IMR-90 (cell line): Measurements from ENCODE around the gene NTN4. TPM values are rescaled to one million over a fixed set of nuclear protein-coding genes. Genes with fewer than 3 reads are reported as not detected.

Experiments used
- ATAC-seq: fragments of 200-7000 bp; cut with Tn5 transposase; 2 replicates; pipeline ENCODE4 v1.9.1; 2020; ENCODE audit warnings: low read depth, mild to moderate bottlenecking, moderate library complexity
- BruUV-seq: library from RNA; stranded (reverse); fragments of 400-500 nt; replicated peaks from 2 replicates; lab custom pipeline; 2021; lab: Mats Ljungman, UMichigan
- CTCF ChIA-PET: fragments of 300-600 bp; formaldehyde crosslinking; extraction: SDS; loops from one replicate; lab custom pipeline; 2021; ENCODE audit warnings: antibody characterized with exemption; lab: Yijun Ruan, JAX
- POLR2A ChIA-PET: fragments of 300-600 bp; sonication (Branson Sonifier 250); formaldehyde crosslinking; loops from one replicate; lab custom pipeline; 2022; ENCODE audit warnings: antibody characterized with exemption; ENCODE audit not compliant: unreplicated experiment; lab: Charles Lee
- DNase-seq: peaks from one replicate; pipeline ENCODE4 v3.0.0; 2013
- H2AFZ ChIP-seq: replicated peaks from 2 replicates; pipeline ENCODE3; 2013; ENCODE audit warnings: low read length, mild to moderate bottlenecking; ENCODE audit not compliant: poor library complexity
- H2AK5ac ChIP-seq: 2 replicates; pipeline ENCODE4 v1.6.1; 2013; ENCODE audit warnings: low read depth, low read length, inconsistent platforms
- H2AK9ac ChIP-seq: replicated peaks from 2 replicates; pipeline ENCODE3; 2013; ENCODE audit warnings: mild to moderate bottlenecking, low read depth, low read length, moderate library complexity; ENCODE audit not compliant: poor library complexity
- H2BK120ac ChIP-seq: 2 replicates; pipeline ENCODE4 v1.6.1; 2013; ENCODE audit warnings: low read depth, low read length, inconsistent platforms
- H2BK15ac ChIP-seq: 3 replicates; pipeline ENCODE4 v1.6.1; 2013; ENCODE audit warnings: low read depth, low read length, inconsistent platforms
- H2BK20ac ChIP-seq: 2 replicates; pipeline ENCODE4 v1.6.1; 2013; ENCODE audit warnings: low read depth, mild to moderate bottlenecking, inconsistent platforms, low read length, moderate library complexity
- H2BK5ac ChIP-seq: 2 replicates; pipeline ENCODE4 v1.6.1; 2013; ENCODE audit warnings: mild to moderate bottlenecking, low read depth, low read length, inconsistent platforms; ENCODE audit not compliant: poor library complexity, severe bottlenecking
- H3K14ac ChIP-seq: replicated peaks from 2 replicates; pipeline ENCODE4 v1.6.1; 2013; ENCODE audit warnings: low read depth, low read length, inconsistent platforms
- H3K18ac ChIP-seq: 2 replicates; pipeline ENCODE4 v1.6.1; 2013; ENCODE audit warnings: low read depth, low read length, control low read depth
- H3K23ac ChIP-seq: 2 replicates; pipeline ENCODE4 v1.6.1; 2013; ENCODE audit warnings: low read depth, low read length, inconsistent platforms
- H3K27ac ChIP-seq: 2 replicates; pipeline ENCODE4 v1.5.1; 2013; ENCODE audit warnings: mild to moderate bottlenecking, control low read depth, low read length; ENCODE audit not compliant: insufficient read depth
- H3K27me3 ChIP-seq: 2 replicates; pipeline ENCODE4 v1.6.1; 2013; ENCODE audit warnings: low read length; ENCODE audit not compliant: control insufficient read depth, insufficient read depth
- H3K36me3 ChIP-seq: 2 replicates; pipeline ENCODE4 v1.6.1; 2013; ENCODE audit warnings: low read length, mixed read lengths; ENCODE audit not compliant: control insufficient read depth, insufficient read depth
- H3K4ac ChIP-seq: 2 replicates; pipeline ENCODE4 v1.6.1; 2013; ENCODE audit warnings: low read depth, low read length, inconsistent platforms
- H3K4me1 ChIP-seq: 2 replicates; pipeline ENCODE4 v1.6.1; 2013; ENCODE audit warnings: low read length, mixed read lengths; ENCODE audit not compliant: control insufficient read depth, insufficient read depth
- H3K4me2 ChIP-seq: 2 replicates; pipeline ENCODE4 v1.6.1; 2013; ENCODE audit warnings: low read depth, mild to moderate bottlenecking, control low read depth, low read length, moderate library complexity
- H3K4me3 ChIP-seq: 2 replicates; pipeline ENCODE4 v1.5.1; 2013; ENCODE audit warnings: low read depth, mild to moderate bottlenecking, control low read depth, low read length, moderate library complexity; ENCODE audit not compliant: insufficient read depth
- H3K56ac ChIP-seq: 2 replicates; pipeline ENCODE4 v1.6.1; 2013; ENCODE audit warnings: low read length, inconsistent platforms; ENCODE audit not compliant: insufficient read depth; ENCODE audit errors: extremely low read depth
- H3K79me1 ChIP-seq, 2 experiments: 2 replicates each; pipeline ENCODE4 v1.6.1; 2013; ENCODE audit warnings: low read length in 2 of 2, inconsistent platforms in 1 of 2, low read depth in 1 of 2
- H3K9ac ChIP-seq: 2 replicates; pipeline ENCODE4 v1.6.1; 2013; ENCODE audit warnings: low read depth, low read length, control low read depth
- H3K9me1 ChIP-seq: 2 replicates; pipeline ENCODE4 v1.6.1; 2013; ENCODE audit warnings: low read length, inconsistent platforms; ENCODE audit not compliant: insufficient read depth
- H3K9me3 ChIP-seq: 2 replicates; pipeline ENCODE4 v1.6.1; 2013; ENCODE audit warnings: low read length; ENCODE audit not compliant: control insufficient read depth, insufficient read depth
- H4K20me1 ChIP-seq: 2 replicates; pipeline ENCODE4 v1.6.1; 2013; ENCODE audit warnings: low read length, inconsistent platforms; ENCODE audit not compliant: insufficient read depth
- H4K5ac ChIP-seq: 2 replicates; pipeline ENCODE4 v1.6.1; 2013; ENCODE audit warnings: mild to moderate bottlenecking, low read depth, low read length, control low read depth
- H4K8ac ChIP-seq, 2 experiments: 2 replicates each; pipeline ENCODE4 v1.6.1; 2013; ENCODE audit warnings: low read depth in 2 of 2, low read length in 2 of 2, control low read depth in 1 of 2, inconsistent platforms in 1 of 2
- H4K91ac ChIP-seq: 2 replicates; pipeline ENCODE4 v1.6.1; 2013; ENCODE audit warnings: low read depth, low read length, inconsistent platforms; ENCODE audit not compliant: insufficient read depth
- BHLHE40 ChIP-seq: fragments of 150-350 bp; IDR thresholded peaks from 2 replicates; pipeline ENCODE4 v1.6.1; 2016; ENCODE audit warnings: mild to moderate bottlenecking, low read depth, low read length
- CHD1 ChIP-seq: IDR thresholded peaks from 2 replicates; pipeline ENCODE4 v1.6.1; 2012; ENCODE audit warnings: low read depth, low read length, improper control_type of control experiment
- FOS ChIP-seq: fragments of 150-350 bp; IDR thresholded peaks from 2 replicates; pipeline ENCODE4 v1.6.1; 2016; ENCODE audit warnings: low read depth, low read length
- MAFK ChIP-seq: IDR thresholded peaks from 2 replicates; pipeline ENCODE4 v1.6.1; 2012; ENCODE audit warnings: low read depth, low read length, improper control_type of control experiment
- MAZ ChIP-seq: IDR thresholded peaks from 2 replicates; pipeline ENCODE4 v1.6.1; 2012; ENCODE audit warnings: low read depth, mild to moderate bottlenecking, low read length, improper control_type of control experiment, moderate library complexity, borderline replicate concordance
- MXI1 ChIP-seq: IDR thresholded peaks from 2 replicates; pipeline ENCODE4 v1.6.1; 2012; ENCODE audit warnings: low read depth, mild to moderate bottlenecking, low read length, moderate library complexity, borderline replicate concordance
- NFE2L2 ChIP-seq: fragments of 150-350 bp; IDR thresholded peaks from 2 replicates; pipeline ENCODE4 v1.6.1; 2016; ENCODE audit warnings: low read depth, mild to moderate bottlenecking, low read length
- POLR2A ChIP-seq: IDR thresholded peaks from 2 replicates; pipeline ENCODE4 v1.6.1; 2012; ENCODE audit warnings: mild to moderate bottlenecking, low read depth, low read length
- RAD21 ChIP-seq: IDR thresholded peaks from 2 replicates; pipeline ENCODE4 v1.6.1; 2012; ENCODE audit warnings: low read length, improper control_type of control experiment
- RCOR1 ChIP-seq: IDR thresholded peaks from 2 replicates; pipeline ENCODE4 v1.6.1; 2012; ENCODE audit warnings: mild to moderate bottlenecking, low read length, improper control_type of control experiment; ENCODE audit not compliant: insufficient replicate concordance
- RFX5 ChIP-seq: IDR thresholded peaks from 2 replicates; pipeline ENCODE4 v1.8.0; 2012; ENCODE audit warnings: low read depth, mild to moderate bottlenecking, low read length, moderate library complexity
- SMC3 ChIP-seq: fragments of 150-350 bp; IDR thresholded peaks from 2 replicates; pipeline ENCODE4 v1.6.1; 2016; ENCODE audit warnings: low read depth, mild to moderate bottlenecking, antibody characterized with exemption, low read length, moderate library complexity
- WGBS, 2 experiments: methylation state at CpG; one replicate each; pipeline versions ENCODE4 v1.1.5 to v1.1.7; 2013; ENCODE audit warnings: missing lambda C conversion rate in 2 of 2; ENCODE audit not compliant: insufficient read length in 1 of 2; ENCODE audit errors: extremely low coverage in 2 of 2; 5-methylcytosine and 5-hydroxymethylcytosine counted together
- dilution Hi-C: fragments of 300-500 bp; cut with HindIII; formaldehyde crosslinking; loops from one replicate; pipeline ENCODE4 v1.14.3; 2018; ENCODE audit warnings: low sequenced_read_pairs; ENCODE audit not compliant: unreplicated experiment
- in situ Hi-C: fragments of 300-500 bp; cut with MboI; formaldehyde crosslinking; loops from 3 replicates; pipeline ENCODE4 v1.14.3; 2019; ENCODE audit warnings: low sequenced_read_pairs, inconsistent platforms, mixed read lengths
- intact Hi-C: fragments of 100-400 bp; cut with micrococcal nuclease; formaldehyde crosslinking; loops from 2 replicates; pipeline ENCODE4 v1.10.0; 2022
- polyA plus RNA-seq, 3 experiments: library from polyadenylated mRNA; depleted of rRNA; stranded (reverse); fragments of >200 nt; gene quantifications; 2 replicates each; pipeline ENCODE4 v1.2.3, GENCODE V29; 2012; ENCODE audit warnings: low replicate concordance in 1 of 3
- total RNA-seq: library from RNA; depleted of rRNA; stranded (reverse); fragments of >200 nt; gene quantifications from 2 replicates; pipeline ENCODE4 v1.2.3, GENCODE V29; 2012
- TF ChIP-seq, protein P1 (sequence below): conservative IDR thresholded peaks from 2 replicates; pipeline ENCODE4 v1.5.1; 2012; ENCODE audit warnings: mild to moderate bottlenecking, low read depth, low read length, improper control_type of control experiment
- TF ChIP-seq, protein P2 (sequence below): fragments of 150-350 bp; IDR thresholded peaks from 2 replicates; pipeline ENCODE4 v1.6.1; 2017; ENCODE audit warnings: mild to moderate bottlenecking, antibody characterized with exemption, low read length, low read depth
- TF ChIP-seq, protein P3 (sequence below): fragments of 150-350 bp; IDR thresholded peaks from 2 replicates; pipeline ENCODE4 v1.6.1; 2016; ENCODE audit warnings: low read depth, mild to moderate bottlenecking, low read length, moderate library complexity, borderline replicate concordance

Gene NTN4
- total and polyA plus RNA-seq, 2 of the 4 experiments (the other 2 are of a cell fraction) = 54.6 to 56.6 TPM

DNA sequence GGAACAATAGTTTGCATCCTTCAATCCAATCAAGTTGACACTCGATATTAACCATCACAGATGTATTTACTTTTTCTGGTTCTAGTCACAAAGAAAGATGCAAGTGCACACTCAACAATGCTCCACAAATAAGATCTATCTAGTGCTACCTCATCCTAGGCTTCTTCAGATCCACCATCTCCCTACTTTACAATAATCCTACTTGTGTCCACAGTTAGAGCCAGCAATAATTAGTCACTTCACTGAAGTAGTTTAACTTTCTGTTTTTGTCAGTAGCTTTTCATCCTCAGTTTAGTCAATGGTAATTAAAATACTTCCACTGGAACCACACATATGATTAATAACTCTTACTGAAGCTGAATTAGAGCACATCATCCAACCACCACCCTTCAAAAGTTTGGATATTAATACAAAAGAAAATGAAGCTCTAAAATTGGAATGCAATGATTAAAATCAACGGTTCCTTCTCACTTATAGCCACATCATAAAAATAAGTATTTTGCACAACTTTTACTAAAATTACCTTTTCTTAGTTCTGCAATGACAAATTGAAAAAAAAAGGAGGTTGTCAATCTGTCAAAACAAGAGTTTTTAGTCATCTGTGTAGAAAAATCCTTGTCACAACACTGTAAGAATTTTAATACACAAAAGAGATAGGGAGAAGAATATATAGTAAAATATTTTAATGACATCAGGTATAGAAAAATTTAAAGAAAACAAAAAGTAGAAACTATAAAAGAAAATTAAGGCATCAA, 39.9 kb upstream of the NTN4 start:
- Histone ChIP-seq H3K79me1 (no peaks in the 10 kb centered on the region), H2AFZ (no peak overlapping the region), H2AK5ac (no peak overlapping the region), H3K27ac (no peak overlapping the region), H3K18ac (no peak overlapping the region), H3K56ac (no peak overlapping the region), H3K4me1 (no peaks in the 10 kb centered on the region), H2BK20ac (no peak overlapping the region), H4K5ac (no peak overlapping the region), H4K91ac (no peak overlapping the region), H4K8ac (no peak overlapping the region), H3K9me1 (no peaks in the 10 kb centered on the region), H3K14ac (no peak overlapping the region), H3K23ac (no peak overlapping the region), H2BK15ac (no peak overlapping the region), H3K4me3 (no peak overlapping the region), H3K27me3 (peaks cover 8% of the 10 kb centered on the region; the same call in 1 of the 2 replicates), H2BK5ac (no peak overlapping the region), H3K36me3 (no peaks in the 10 kb centered on the region), H2AK9ac (no peak overlapping the region), H3K9ac (no peak overlapping the region), H3K4ac (no peak overlapping the region), H3K4me2 (no peak overlapping the region), H3K9me3 (no peaks in the 10 kb centered on the region), H2BK120ac (no peak overlapping the region), H4K20me1 (no peaks in the 10 kb centered on the region)
- CTCF ChIA-PET = interaction anchor here (0.7 kb wide), 1 partner anchor 812 kb away, joined by 3 read pairs; no protein-coding TSS in a partner anchor
- ATAC-seq (no peak), DNase-seq (no peak)
- POLR2A ChIA-PET = no interaction called here
- intact Hi-C loops (loop anchor here (10.0 kb wide), 1 partner anchor 1276 kb away; no protein-coding TSS in a partner anchor), in situ Hi-C loops (no loop called here), dilution Hi-C loops (no loop called here)
- WGBS, 2 experiments = 100% methylated on average over 1 of the region's 2 CpGs; no CpG with 5 or more reads in 1 of the 2 experiments
- BruUV-seq = no TSS peak
- TF ChIP-seq, protein P1, sequence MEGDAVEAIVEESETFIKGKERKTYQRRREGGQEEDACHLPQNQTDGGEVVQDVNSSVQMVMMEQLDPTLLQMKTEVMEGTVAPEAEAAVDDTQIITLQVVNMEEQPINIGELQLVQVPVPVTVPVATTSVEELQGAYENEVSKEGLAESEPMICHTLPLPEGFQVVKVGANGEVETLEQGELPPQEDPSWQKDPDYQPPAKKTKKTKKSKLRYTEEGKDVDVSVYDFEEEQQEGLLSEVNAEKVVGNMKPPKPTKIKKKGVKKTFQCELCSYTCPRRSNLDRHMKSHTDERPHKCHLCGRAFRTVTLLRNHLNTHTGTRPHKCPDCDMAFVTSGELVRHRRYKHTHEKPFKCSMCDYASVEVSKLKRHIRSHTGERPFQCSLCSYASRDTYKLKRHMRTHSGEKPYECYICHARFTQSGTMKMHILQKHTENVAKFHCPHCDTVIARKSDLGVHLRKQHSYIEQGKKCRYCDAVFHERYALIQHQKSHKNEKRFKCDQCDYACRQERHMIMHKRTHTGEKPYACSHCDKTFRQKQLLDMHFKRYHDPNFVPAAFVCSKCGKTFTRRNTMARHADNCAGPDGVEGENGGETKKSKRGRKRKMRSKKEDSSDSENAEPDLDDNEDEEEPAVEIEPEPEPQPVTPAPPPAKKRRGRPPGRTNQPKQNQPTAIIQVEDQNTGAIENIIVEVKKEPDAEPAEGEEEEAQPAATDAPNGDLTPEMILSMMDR = no peak
- TF ChIP-seq RCOR1 (no peak), MAFK (no peak), SMC3 (no peak), MXI1 (no peak), NFE2L2 (no peak), RAD21 (no peak), CHD1 (no peak), RFX5 (no peak), POLR2A (no peak), MAZ (no peak), FOS (no peak), BHLHE40 (no peak)
- TF ChIP-seq, protein P2, sequence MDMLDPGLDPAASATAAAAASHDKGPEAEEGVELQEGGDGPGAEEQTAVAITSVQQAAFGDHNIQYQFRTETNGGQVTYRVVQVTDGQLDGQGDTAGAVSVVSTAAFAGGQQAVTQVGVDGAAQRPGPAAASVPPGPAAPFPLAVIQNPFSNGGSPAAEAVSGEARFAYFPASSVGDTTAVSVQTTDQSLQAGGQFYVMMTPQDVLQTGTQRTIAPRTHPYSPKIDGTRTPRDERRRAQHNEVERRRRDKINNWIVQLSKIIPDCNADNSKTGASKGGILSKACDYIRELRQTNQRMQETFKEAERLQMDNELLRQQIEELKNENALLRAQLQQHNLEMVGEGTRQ = no peak
- TF ChIP-seq, protein P3, sequence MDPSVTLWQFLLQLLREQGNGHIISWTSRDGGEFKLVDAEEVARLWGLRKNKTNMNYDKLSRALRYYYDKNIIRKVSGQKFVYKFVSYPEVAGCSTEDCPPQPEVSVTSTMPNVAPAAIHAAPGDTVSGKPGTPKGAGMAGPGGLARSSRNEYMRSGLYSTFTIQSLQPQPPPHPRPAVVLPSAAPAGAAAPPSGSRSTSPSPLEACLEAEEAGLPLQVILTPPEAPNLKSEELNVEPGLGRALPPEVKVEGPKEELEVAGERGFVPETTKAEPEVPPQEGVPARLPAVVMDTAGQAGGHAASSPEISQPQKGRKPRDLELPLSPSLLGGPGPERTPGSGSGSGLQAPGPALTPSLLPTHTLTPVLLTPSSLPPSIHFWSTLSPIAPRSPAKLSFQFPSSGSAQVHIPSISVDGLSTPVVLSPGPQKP = no peak
